HG02623 (cell line): ENCODE measurements around the gene PNN.

Experiments used
- ATAC-seq: cut with Tn5 transposase; IDR thresholded peaks from one replicate; pipeline ENCODE4 v1.9.1; 2021; ENCODE audit warnings: moderate library complexity; ENCODE audit not compliant: unreplicated experiment

Gene PNN

GRCh38 chr14:39228509-39229221, 53.6 kb downstream of the PNN start:
- no peak for ATAC-seq

GRCh38 chr14:39229222-39229543, 54.1 kb downstream of the PNN start:
- no peak for ATAC-seq

- no peak for ATAC-seq
Observed at GRCh38 chr14:39229601-39230110, 54.6 kb downstream of the PNN start.

- ATAC-seq, result no peak
Observed at GRCh38 chr14:39230416-39231035, 55.5 kb downstream of the PNN start.

GRCh38 chr14:39231751-39232553, 56.9 kb downstream of the PNN start:
- peak; percentile 82 for ATAC-seq
